CD4-positive, alpha-beta memory T cell (primary cell): ENCODE measurements around the gene MIGA1. TPM values are rescaled to one million over a fixed set of nuclear protein-coding genes. Genes with fewer than 3 reads are reported as not detected.
A peak's percentile ranks its signal among the peaks of the same experiment; 100 is the strongest.
"Not testable (repeated sequence)": the region's sequence is repeated elsewhere in the genome, so short reads cannot be mapped to it uniquely, and the experiment has no call there.

Experiments
- CTCF ChIA-PET: fragments of 350-600 bp; sonication (Branson Sonifier 250); formaldehyde crosslinking; loops from one replicate; lab custom pipeline; 2021; ENCODE audit warnings: inconsistent platforms; ENCODE audit not compliant: partially characterized antibody; lab: Charles Lee
- POLR2A ChIA-PET: fragments of 350-600 bp; sonication (Branson Sonifier 250); formaldehyde crosslinking; loops from one replicate; lab custom pipeline; 2021; ENCODE audit not compliant: partially characterized antibody; lab: Charles Lee
- DNase-seq, 5 donors: peaks; one replicate each; pipeline versions ENCODE4 v3.0.0 to v3.0.0-alpha.2; 2020 to 2022; ENCODE audit warnings: mixed read lengths in 1 of 5
- H3K27ac ChIP-seq: one replicate; pipeline ENCODE4 v1.7.0; 2013; ENCODE audit warnings: low read depth, low read length
- H3K27me3 ChIP-seq: 2 replicates; pipeline ENCODE4 v1.7.0; 2013; ENCODE audit warnings: mild to moderate bottlenecking, low read length, moderate library complexity; ENCODE audit not compliant: insufficient read depth
- H3K36me3 ChIP-seq: 2 replicates; pipeline ENCODE4 v1.7.0; 2013; ENCODE audit warnings: mild to moderate bottlenecking, low read length, moderate library complexity; ENCODE audit not compliant: insufficient read depth
- H3K4me1 ChIP-seq: 2 replicates; pipeline ENCODE4 v1.7.0; 2013; ENCODE audit warnings: mild to moderate bottlenecking, low read length, moderate library complexity; ENCODE audit not compliant: insufficient read depth
- H3K4me3 ChIP-seq, 2 donors: one replicate each; pipeline ENCODE4 v1.7.0; 2013; ENCODE audit warnings: low read length in 2 of 2, mild to moderate bottlenecking in 1 of 2
- H3K9me3 ChIP-seq, 2 donors: one replicate each; pipeline ENCODE4 v1.7.0; 2013; ENCODE audit warnings: low read length in 2 of 2, control low read depth in 1 of 2; ENCODE audit not compliant: control insufficient read depth in 1 of 2
- H3K27ac Mint-ChIP-seq, 7 donors: one replicate each; pipeline ENCODE4 v1.8.0; 2020 to 2021; ENCODE audit warnings: mixed read lengths in 7 of 7, mild to moderate bottlenecking in 6 of 7, inconsistent platforms in 3 of 7, moderate library complexity in 3 of 7
- H3K27me3 Mint-ChIP-seq, 2 donors: one replicate each; pipeline ENCODE4 v1.8.0; 2020 to 2021; ENCODE audit warnings: mixed read lengths in 2 of 2
- H3K36me3 Mint-ChIP-seq, 2 donors: one replicate each; pipeline ENCODE4 v1.8.0; 2020 to 2021; ENCODE audit warnings: mixed read lengths in 2 of 2, inconsistent platforms in 1 of 2, mild to moderate bottlenecking in 1 of 2
- H3K4me1 Mint-ChIP-seq, 4 donors: one replicate each; pipeline ENCODE4 v1.8.0; 2020 to 2021; ENCODE audit warnings: mixed read lengths in 4 of 4, mild to moderate bottlenecking in 1 of 4
- H3K4me3 Mint-ChIP-seq, 8 donors: one replicate each; pipeline ENCODE4 v1.8.0; 2020 to 2021; ENCODE audit warnings: mixed read lengths in 8 of 8, mild to moderate bottlenecking in 7 of 8, moderate library complexity in 6 of 8, inconsistent platforms in 3 of 8
- H3K9me3 Mint-ChIP-seq, 8 donors: one replicate each; pipeline ENCODE4 v1.8.0; 2020 to 2021; ENCODE audit warnings: mixed read lengths in 8 of 8, mild to moderate bottlenecking in 5 of 8, inconsistent platforms in 3 of 8, moderate library complexity in 1 of 8
- intact Hi-C: fragments of 100-400 bp; cut with micrococcal nuclease; formaldehyde crosslinking; loops from one replicate; pipeline ENCODE4 v1.15.1; 2023
- polyA plus RNA-seq, 2 donors: library from polyadenylated mRNA; unstranded; fragments of 300-500 nt; fragmentation: Illumina TruSeq; gene quantifications; one replicate each; pipeline ENCODE4 v1.2.3, GENCODE V29; 2021
- total RNA-seq, 2 experiments: library from RNA; stranded (reverse); gene quantifications; one replicate each; pipeline ENCODE4 v1.2.3, GENCODE V29; 2021

Gene MIGA1
- total and polyA plus RNA-seq, 4 experiments from 2014 or later, result 6.0 to 21.7 (median 14.5) TPM

- Mint-ChIP-seq H3K4me3 (no peak overlapping the region), H3K36me3 (peaks cover 0 to 6% of the 10 kb centered on the region in 2 donors), H3K27ac (peak overlapping the region in 1 of 7 donors; percentile 80), H3K9me3 (no peaks in the 10 kb centered on the region), H3K27me3 (peaks cover 0 to 2% of the 10 kb centered on the region in 2 donors), H3K4me1 (peaks cover 13 to 23% (median 19%) of the 10 kb centered on the region in 4 donors)
- ChIA-PET POLR2A (interaction anchor here (0.6 to 1.5 kb wide), 2 partner anchors 17 to 93 kb away, joined by 3 to 4 read pairs; partner anchors contain the start of genes USP33 and ZZZ3), CTCF (no interaction called here)
- no peaks in the 10 kb centered on the region for H3K27me3 ChIP-seq
- no peaks in the 10 kb centered on the region for H3K36me3 ChIP-seq
- intact Hi-C loops, result no loop called here
- H3K9me3 ChIP-seq, result no peaks in the 10 kb centered on the region
- H3K4me1 ChIP-seq, result peaks cover 17% of the 10 kb centered on the region
- DNase-seq, result no peak
- H3K27ac ChIP-seq, result no peak overlapping the region
- H3K4me3 ChIP-seq, result no peak overlapping the region
Measured at GRCh38 chr1:77776007-77776700, 3.3 kb upstream of the MIGA1 start.

GRCh38 chr1:77781683-77782082 lies 2.2 kb downstream of the MIGA1 start:
- Mint-ChIP-seq H3K36me3 (peaks cover 29 to 36% of the 10 kb centered on the region in 2 donors), H3K9me3 (peaks cover 0 to 3% (median 0%) of the 10 kb centered on the region in 8 donors), H3K27ac (peak overlapping the region in 3 of 7 donors; percentile 79 to 91 (median 82)), H3K27me3 (no peaks in the 10 kb centered on the region), H3K4me3 (peak overlapping the region in 4 of 8 donors; percentile 2 to 93 (median 74)), H3K4me1 (peaks cover 31 to 46% (median 34%) of the 10 kb centered on the region in 4 donors)
- ChIA-PET CTCF (no interaction called here), POLR2A (no interaction called here)
- H3K36me3 ChIP-seq, result peaks cover 18% of the 10 kb centered on the region
- no peak for DNase-seq
- no peaks in the 10 kb centered on the region for H3K27me3 ChIP-seq
- intact Hi-C loops, result no loop called here
- no peaks in the 10 kb centered on the region for H3K9me3 ChIP-seq
- no peak overlapping the region for H3K4me3 ChIP-seq
- H3K4me1 ChIP-seq, result peaks cover 36% of the 10 kb centered on the region
- no peak overlapping the region for H3K27ac ChIP-seq

- Histone ChIP-seq H3K9me3 (no peaks in the 10 kb centered on the region), H3K4me3 (no peak overlapping the region), H3K27ac (no peak overlapping the region), H3K4me1 (peaks cover 36% of the 10 kb centered on the region), H3K36me3 (peaks cover 23% of the 10 kb centered on the region), H3K27me3 (no peaks in the 10 kb centered on the region)
- intact Hi-C loops, result no loop called here
- no peak for DNase-seq
- POLR2A ChIA-PET, result interaction anchor here (0.6 to 1.3 kb wide), 2 partner anchors 13 to 23 kb away, joined by 3 to 4 read pairs; partner anchors contain the start of gene USP33
- H3K4me3 Mint-ChIP-seq, result no peak overlapping the region
- peaks cover 40 to 48% of the 10 kb centered on the region in 2 donors for H3K36me3 Mint-ChIP-seq
- peaks cover 31 to 46% (median 35%) of the 10 kb centered on the region in 4 donors for H3K4me1 Mint-ChIP-seq
- no peaks in the 10 kb centered on the region for H3K27me3 Mint-ChIP-seq
- CTCF ChIA-PET, result interaction anchor here (0.9 kb wide), 1 partner anchor 100 kb away, joined by 3 read pairs; no protein-coding TSS in a partner anchor
- H3K27ac Mint-ChIP-seq, result peak overlapping the region in 2 of 7 donors; percentile 1 to 7
- H3K9me3 Mint-ChIP-seq, result peaks cover 0 to 4% (median 0%) of the 10 kb centered on the region in 8 donors
Measured at GRCh38 chr1:77783141-77783540, 3.7 kb downstream of the MIGA1 start.

- DNase-seq, H3K4me3 Mint-ChIP-seq, H3K9me3 Mint-ChIP-seq, POLR2A ChIA-PET, H3K27ac ChIP-seq, H3K27me3 Mint-ChIP-seq, intact Hi-C loops, CTCF ChIA-PET, H3K27me3 ChIP-seq, H3K9me3 ChIP-seq, H3K4me3 ChIP-seq: not testable (repeated sequence)
- Histone ChIP-seq H3K36me3 (peaks cover 23% of the 10 kb centered on the region), H3K4me1 (peaks cover 19% of the 10 kb centered on the region)
- H3K27ac Mint-ChIP-seq, result peak overlapping the region in 1 of 7 donors; percentile 3
- peaks cover 19 to 29% (median 21%) of the 10 kb centered on the region in 4 donors for H3K4me1 Mint-ChIP-seq
- H3K36me3 Mint-ChIP-seq, result peaks cover 52 to 62% of the 10 kb centered on the region in 2 donors
Measured at GRCh38 chr1:77786093-77786741, 6.8 kb downstream of the MIGA1 start.

- Mint-ChIP-seq H3K36me3 (peaks cover 20 to 47% of the 10 kb centered on the region in 2 donors), H3K27ac (no peak overlapping the region), H3K9me3 (no peaks in the 10 kb centered on the region), H3K27me3 (no peaks in the 10 kb centered on the region), H3K4me3 (no peak overlapping the region), H3K4me1 (peaks cover 10 to 15% (median 14%) of the 10 kb centered on the region in 4 donors)
- H3K4me1 ChIP-seq, result no peaks in the 10 kb centered on the region
- intact Hi-C loops, result no loop called here
- no peak overlapping the region for H3K27ac ChIP-seq
- H3K27me3 ChIP-seq, result no peaks in the 10 kb centered on the region
- no peak overlapping the region for H3K4me3 ChIP-seq
- ChIA-PET CTCF (no interaction called here), POLR2A (no interaction called here)
- no peaks in the 10 kb centered on the region for H3K36me3 ChIP-seq
- no peaks in the 10 kb centered on the region for H3K9me3 ChIP-seq
- DNase-seq, result no peak
Measured at GRCh38 chr1:77794550-77794949, 15.1 kb downstream of the MIGA1 start.

GRCh38 chr1:77796695-77797405 lies 17.4 kb downstream of the MIGA1 start:
- H3K36me3 ChIP-seq, result no peaks in the 10 kb centered on the region
- intact Hi-C loops, result no loop called here
- no peak for DNase-seq
- no peak overlapping the region for H3K4me3 Mint-ChIP-seq
- H3K27ac Mint-ChIP-seq, result peak overlapping the region in 3 of 7 donors; percentile 26 to 54 (median 42)
- H3K4me1 Mint-ChIP-seq, result peaks cover 13 to 19% (median 15%) of the 10 kb centered on the region in 4 donors
- H3K27me3 Mint-ChIP-seq, result no peaks in the 10 kb centered on the region
- no peaks in the 10 kb centered on the region for H3K9me3 Mint-ChIP-seq
- no peak overlapping the region for H3K4me3 ChIP-seq
- H3K27me3 ChIP-seq, result no peaks in the 10 kb centered on the region
- ChIA-PET CTCF (interaction anchor here (0.6 kb wide), 1 partner anchor 48 kb away, joined by 3 read pairs; no protein-coding TSS in a partner anchor), POLR2A (no interaction called here)
- H3K9me3 ChIP-seq, result no peaks in the 10 kb centered on the region
- H3K36me3 Mint-ChIP-seq, result peaks cover 26 to 50% of the 10 kb centered on the region in 2 donors
- H3K27ac ChIP-seq, result no peak overlapping the region
- H3K4me1 ChIP-seq, result no peaks in the 10 kb centered on the region
